ENCODE results near the gene ZBTB8A. TPM values are rescaled to one million over a fixed set of nuclear protein-coding genes. Genes with fewer than 3 reads are reported as not detected.
"Not testable (repeated sequence)": the region's sequence is repeated elsewhere in the genome, so short reads cannot be mapped to it uniquely, and the experiment has no call there.

ZBTB8A gene
- total and polyA plus RNA-seq, 4 donors: 0.93 to 3.3 (median 1.3) TPM

GRCh38 chr1:32525053-32525452, 14.2 kb upstream of the ZBTB8A start (continued):
- TF ChIP-seq ATF3 (IDR thresholded peaks at IDR 0.05): no peak
- TF ChIP-seq HNF4G (IDR thresholded peaks at IDR 0.05): no peak

- H3K9me3 ChIP-seq (ENCODE audit: control insufficient read depth in 4 of 4, low read length in 3 of 4): no peaks in the 10 kb centered on the region
- H3K27ac ChIP-seq (ENCODE audit: low read depth in 1 of 2, low read length in 2 of 2): no peak overlapping the region
- H3K27me3 ChIP-seq (ENCODE audit: control insufficient read depth in 4 of 4, insufficient read depth in 4 of 4, low read length in 3 of 4): no peaks in the 10 kb centered on the region
- no peak overlapping the region for H3K4me3 ChIP-seq (ENCODE audit: low read depth in 1 of 3, low read length in 3 of 3)
- no peak overlapping the region for H3K9ac ChIP-seq (ENCODE audit: low read depth in 1 of 2, low read length in 2 of 2)
- DNase-seq (ENCODE audit: low spot score): no peak
- H3K36me3 ChIP-seq (ENCODE audit: control insufficient read depth in 4 of 4, insufficient read depth in 3 of 4, low read depth in 1 of 4, low read length in 3 of 4): no peaks in the 10 kb centered on the region
- H3K4me1 ChIP-seq (ENCODE audit: control insufficient read depth in 4 of 4, insufficient read depth in 4 of 4, low read length in 3 of 4): no peaks in the 10 kb centered on the region
- WGBS: 94% methylated on average over 9 of the region's 9 CpGs
- TF ChIP-seq EGR1 (IDR thresholded peaks at IDR 0.05; ENCODE audit: low read depth in 2 of 2) (no peak), RXRA (IDR thresholded peaks at IDR 0.05) (no peak), ATF3 (IDR thresholded peaks at IDR 0.05) (no peak), NR2F2 (IDR thresholded peaks at IDR 0.05) (no peak), MAX (IDR thresholded peaks at IDR 0.05) (no peak), GABPA (IDR thresholded peaks at IDR 0.05 in 1 of 2, conservative IDR thresholded peaks at IDR 0.05 in 1 of 2) (no peak), REST (IDR thresholded peaks at IDR 0.05) (no peak), YY1 (IDR thresholded peaks at IDR 0.05) (no peak)
These were observed 13.4 kb upstream of the ZBTB8A start for GRCh38 chr1:32525661-32526444.

GRCh38 chr1:32528550-32528949, 10.7 kb upstream of the ZBTB8A start:
- not testable (repeated sequence) for H3K27me3 ChIP-seq (ENCODE audit: control insufficient read depth in 4 of 4, insufficient read depth in 4 of 4, low read length in 3 of 4); H3K9me3 ChIP-seq (ENCODE audit: control insufficient read depth in 4 of 4, low read length in 3 of 4); DNase-seq (ENCODE audit: low spot score); H3K4me3 ChIP-seq (ENCODE audit: low read depth in 1 of 3, low read length in 3 of 3); H3K36me3 ChIP-seq (ENCODE audit: control insufficient read depth in 4 of 4, insufficient read depth in 3 of 4, low read depth in 1 of 4, low read length in 3 of 4); H3K9ac ChIP-seq (ENCODE audit: low read depth in 1 of 2, low read length in 2 of 2); H3K27ac ChIP-seq (ENCODE audit: low read depth in 1 of 2, low read length in 2 of 2); H3K4me1 ChIP-seq (ENCODE audit: control insufficient read depth in 4 of 4, insufficient read depth in 4 of 4, low read length in 3 of 4)
- WGBS: 88% methylated on average over 10 of the region's 10 CpGs

- WGBS: 82% methylated on average over 4 of the region's 4 CpGs
- no peak overlapping the region for H3K4me3 ChIP-seq (ENCODE audit: low read depth in 1 of 3, low read length in 3 of 3)
- no peaks in the 10 kb centered on the region for H3K27me3 ChIP-seq (ENCODE audit: control insufficient read depth in 4 of 4, insufficient read depth in 4 of 4, low read length in 3 of 4)
- no peak overlapping the region for H3K27ac ChIP-seq (ENCODE audit: low read depth in 1 of 2, low read length in 2 of 2)
- H3K4me1 ChIP-seq (ENCODE audit: control insufficient read depth in 4 of 4, insufficient read depth in 4 of 4, low read length in 3 of 4): peaks cover 0 to 2% (median 0%) of the 10 kb centered on the region in 4 donors
- no peak for DNase-seq (ENCODE audit: low spot score)
- no peak for TF ChIP-seq SP1 (IDR thresholded peaks at IDR 0.05)
- no peaks in the 10 kb centered on the region for H3K9me3 ChIP-seq (ENCODE audit: control insufficient read depth in 4 of 4, low read length in 3 of 4)
- H3K9ac ChIP-seq (ENCODE audit: low read depth in 1 of 2, low read length in 2 of 2): no peak overlapping the region
- no peaks in the 10 kb centered on the region for H3K36me3 ChIP-seq (ENCODE audit: control insufficient read depth in 4 of 4, insufficient read depth in 3 of 4, low read depth in 1 of 4, low read length in 3 of 4)
These were observed 5.4 kb upstream of the ZBTB8A start for GRCh38 chr1:32533792-32534327.
